ENCODE measurements around the gene RSAD1.

DNA sequence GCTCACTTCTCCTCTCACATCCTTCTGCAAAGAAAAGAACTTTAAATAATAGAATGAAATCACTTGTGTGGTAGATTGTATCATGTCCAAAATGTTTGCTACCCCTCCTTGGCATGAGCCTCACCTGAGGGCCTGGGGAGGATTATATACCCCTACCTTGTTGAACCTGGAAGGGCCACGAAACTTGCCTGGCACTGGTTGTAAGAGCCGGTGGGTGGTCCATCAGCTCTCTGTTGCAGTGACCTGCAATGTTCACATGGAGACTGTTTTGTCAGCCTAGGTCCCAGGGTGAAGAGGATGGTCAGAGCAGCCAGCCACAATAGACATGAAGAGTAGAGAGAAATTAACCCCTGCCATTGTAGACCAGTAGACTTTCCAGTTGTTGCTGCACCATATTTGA, 10.2 kb downstream of the RSAD1 start:
- TF ChIP-seq, protein P1, sequence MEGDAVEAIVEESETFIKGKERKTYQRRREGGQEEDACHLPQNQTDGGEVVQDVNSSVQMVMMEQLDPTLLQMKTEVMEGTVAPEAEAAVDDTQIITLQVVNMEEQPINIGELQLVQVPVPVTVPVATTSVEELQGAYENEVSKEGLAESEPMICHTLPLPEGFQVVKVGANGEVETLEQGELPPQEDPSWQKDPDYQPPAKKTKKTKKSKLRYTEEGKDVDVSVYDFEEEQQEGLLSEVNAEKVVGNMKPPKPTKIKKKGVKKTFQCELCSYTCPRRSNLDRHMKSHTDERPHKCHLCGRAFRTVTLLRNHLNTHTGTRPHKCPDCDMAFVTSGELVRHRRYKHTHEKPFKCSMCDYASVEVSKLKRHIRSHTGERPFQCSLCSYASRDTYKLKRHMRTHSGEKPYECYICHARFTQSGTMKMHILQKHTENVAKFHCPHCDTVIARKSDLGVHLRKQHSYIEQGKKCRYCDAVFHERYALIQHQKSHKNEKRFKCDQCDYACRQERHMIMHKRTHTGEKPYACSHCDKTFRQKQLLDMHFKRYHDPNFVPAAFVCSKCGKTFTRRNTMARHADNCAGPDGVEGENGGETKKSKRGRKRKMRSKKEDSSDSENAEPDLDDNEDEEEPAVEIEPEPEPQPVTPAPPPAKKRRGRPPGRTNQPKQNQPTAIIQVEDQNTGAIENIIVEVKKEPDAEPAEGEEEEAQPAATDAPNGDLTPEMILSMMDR (conservative IDR thresholded peaks at IDR 0.05) = no peak
- no peak for TF ChIP-seq ZFX (IDR thresholded peaks at IDR 0.05)

Measured in C4-2B (cell line).